CD4-positive, alpha-beta T cell (primary cell): Measurements from ENCODE around the gene NOTCH3. TPM values are rescaled to one million over a fixed set of nuclear protein-coding genes. Genes with fewer than 3 reads are reported as not detected.

Source experiments
- ATAC-seq: fragments of 200-7000 bp; cut with Tn5 transposase; one replicate; pipeline ENCODE4 v1.10.0; 2022; ENCODE audit warnings: mild to moderate bottlenecking; ENCODE audit not compliant: poor library complexity
- CTCF ChIA-PET: fragments of 350-600 bp; sonication (Branson Sonifier 250); formaldehyde crosslinking; loops from one replicate; lab custom pipeline; 2021; ENCODE audit warnings: antibody characterized with exemption, inconsistent platforms; lab: Charles Lee
- POLR2A ChIA-PET: fragments of 350-600 bp; sonication (Branson Sonifier 250); formaldehyde crosslinking; loops from one replicate; lab custom pipeline; 2021; ENCODE audit warnings: antibody characterized with exemption, inconsistent platforms; lab: Charles Lee
- DNase-seq, 14 experiments: peaks; one replicate each; pipeline ENCODE4 v3.0.0-alpha.2; 2013 to 2020; ENCODE audit warnings: mixed read lengths in 2 of 14
- H3K27ac ChIP-seq, 2 donors: one replicate each; pipeline versions ENCODE4 v1.5.1 to v1.7.0; 2013; ENCODE audit warnings: low read length in 2 of 2, low read depth in 1 of 2, mild to moderate bottlenecking in 1 of 2
- H3K27me3 ChIP-seq, 2 experiments: 1 replicate in 1 of 2; 2 replicates in 1 of 2; pipeline versions ENCODE4 v1.6.1 to v1.7.0; 2013; ENCODE audit warnings: low read length in 2 of 2, control low read depth in 1 of 2, mild to moderate bottlenecking in 1 of 2, moderate library complexity in 1 of 2; ENCODE audit not compliant: insufficient read depth in 2 of 2, control insufficient read depth in 1 of 2
- H3K36me3 ChIP-seq: one replicate; pipeline ENCODE4 v1.6.1; 2013; ENCODE audit warnings: low read length, control low read depth; ENCODE audit not compliant: insufficient read depth
- H3K4me1 ChIP-seq: one replicate; pipeline ENCODE4 v1.6.1; 2013; ENCODE audit warnings: low read length, control low read depth; ENCODE audit not compliant: insufficient read depth
- H3K4me3 ChIP-seq: one replicate; pipeline ENCODE4 v1.5.1; 2013; ENCODE audit warnings: mild to moderate bottlenecking, low read length, moderate library complexity
- H3K9me3 ChIP-seq, 2 experiments: 1 replicate in 1 of 2; 2 replicates in 1 of 2; pipeline versions ENCODE4 v1.6.1 to v1.7.0; 2013; ENCODE audit warnings: low read length in 2 of 2, mild to moderate bottlenecking in 2 of 2, control low read depth in 1 of 2, moderate library complexity in 1 of 2; ENCODE audit not compliant: control insufficient read depth in 1 of 2, insufficient read depth in 1 of 2
- H3K27ac Mint-ChIP-seq: one replicate; pipeline ENCODE4 v1.8.0; 2020; ENCODE audit warnings: mixed read lengths
- H3K27me3 Mint-ChIP-seq: one replicate; pipeline ENCODE4 v1.8.0; 2021; ENCODE audit warnings: mixed read lengths
- H3K36me3 Mint-ChIP-seq: one replicate; pipeline ENCODE4 v1.8.0; 2021; ENCODE audit warnings: low read depth, mixed read lengths
- H3K4me1 Mint-ChIP-seq: one replicate; pipeline ENCODE4 v1.8.0; 2021; ENCODE audit warnings: low read depth, mixed read lengths
- H3K4me3 Mint-ChIP-seq: one replicate; pipeline ENCODE4 v1.8.0; 2020; ENCODE audit warnings: mild to moderate bottlenecking, mixed read lengths
- H3K9me3 Mint-ChIP-seq: one replicate; pipeline ENCODE4 v1.8.0; 2020; ENCODE audit warnings: mixed read lengths
- CTCF ChIP-seq: fragments of 200-600 bp; IDR thresholded peaks from one replicate; pipeline ENCODE4 v1.8.0; 2022; ENCODE audit warnings: antibody characterized with exemption, mild to moderate bottlenecking
- intact Hi-C, 2 experiments: fragments of 100-400 bp; cut with DNase I in 1 of 2; cut with micrococcal nuclease in 1 of 2; formaldehyde crosslinking; loops; one replicate each; pipeline versions ENCODE4 v1.15.1 to v1.9.0; 2023 to 2025; cut with DNase I, micrococcal nuclease
- total RNA-seq, 174 experiments: library from RNA in 2 of 174; stranded (reverse) in 2 of 174; gene quantifications; one replicate each; pipeline ENCODE4 v1.2.3 and lab custom pipeline; 2021 to 2026

Gene NOTCH3
- total RNA-seq, 2 experiments from 2014 or later, result not detected

GRCh38 chr19:15216363-15216762 lies 15.6 kb upstream of the NOTCH3 start:
- Mint-ChIP-seq H3K36me3 (no peaks in the 10 kb centered on the region), H3K27ac (no peak overlapping the region), H3K9me3 (no peaks in the 10 kb centered on the region), H3K4me3 (no peak overlapping the region), H3K27me3 (no peaks in the 10 kb centered on the region), H3K4me1 (no peaks in the 10 kb centered on the region)
- Histone ChIP-seq H3K4me1 (no peaks in the 10 kb centered on the region), H3K36me3 (no peaks in the 10 kb centered on the region), H3K27me3 (no peaks in the 10 kb centered on the region), H3K9me3 (no peaks in the 10 kb centered on the region), H3K27ac (no peak overlapping the region), H3K4me3 (no peak overlapping the region)
- TF ChIP-seq CTCF, result no peak
- ATAC-seq, result no peak
- no peak for DNase-seq
- intact Hi-C loops, result no loop called here
- ChIA-PET POLR2A (no interaction called here), CTCF (interaction anchor here (0.6 kb wide), 1 partner anchor 83 kb away, joined by 3 read pairs; no protein-coding TSS in a partner anchor)

GRCh38 chr19:15213715-15214381 lies 13.1 kb upstream of the NOTCH3 start:
- Mint-ChIP-seq H3K9me3 (no peaks in the 10 kb centered on the region), H3K27me3 (no peaks in the 10 kb centered on the region), H3K4me3 (no peak overlapping the region), H3K4me1 (no peaks in the 10 kb centered on the region), H3K36me3 (no peaks in the 10 kb centered on the region), H3K27ac (no peak overlapping the region)
- Histone ChIP-seq H3K36me3 (no peaks in the 10 kb centered on the region), H3K27ac (no peak overlapping the region), H3K27me3 (no peaks in the 10 kb centered on the region), H3K4me1 (no peaks in the 10 kb centered on the region), H3K4me3 (no peak overlapping the region), H3K9me3 (no peaks in the 10 kb centered on the region)
- ATAC-seq (no peak), DNase-seq (no peak)
- CTCF ChIA-PET, result no interaction called here
- no peak for TF ChIP-seq CTCF
- intact Hi-C loops, result no loop called here
- POLR2A ChIA-PET, result no interaction called here

GRCh38 chr19:15212711-15213110 lies 11.9 kb upstream of the NOTCH3 start:
- Mint-ChIP-seq H3K4me3 (no peak overlapping the region), H3K4me1 (no peaks in the 10 kb centered on the region), H3K9me3 (no peaks in the 10 kb centered on the region), H3K36me3 (no peaks in the 10 kb centered on the region), H3K27ac (no peak overlapping the region), H3K27me3 (no peaks in the 10 kb centered on the region)
- DNase-seq, result no peak
- ATAC-seq, result no peak
- Histone ChIP-seq H3K9me3 (no peaks in the 10 kb centered on the region), H3K27me3 (no peaks in the 10 kb centered on the region), H3K4me1 (no peaks in the 10 kb centered on the region), H3K27ac (no peak overlapping the region), H3K4me3 (no peak overlapping the region), H3K36me3 (no peaks in the 10 kb centered on the region)
- intact Hi-C loops, result no loop called here
- ChIA-PET CTCF (no interaction called here), POLR2A (no interaction called here)
- no peak for TF ChIP-seq CTCF
